Kidney glomerular epithelial cell (primary cell): Measurements from ENCODE around the gene RPRD1A.
"Not testable (repeated sequence)": the region's sequence is repeated elsewhere in the genome, so short reads cannot be mapped to it uniquely, and the experiment has no call there.

Source experiments
- DNase-seq: peaks from one replicate; lab custom pipeline; 2025; lab: John Stamatoyannopoulos, UW

Gene RPRD1A

DNA sequence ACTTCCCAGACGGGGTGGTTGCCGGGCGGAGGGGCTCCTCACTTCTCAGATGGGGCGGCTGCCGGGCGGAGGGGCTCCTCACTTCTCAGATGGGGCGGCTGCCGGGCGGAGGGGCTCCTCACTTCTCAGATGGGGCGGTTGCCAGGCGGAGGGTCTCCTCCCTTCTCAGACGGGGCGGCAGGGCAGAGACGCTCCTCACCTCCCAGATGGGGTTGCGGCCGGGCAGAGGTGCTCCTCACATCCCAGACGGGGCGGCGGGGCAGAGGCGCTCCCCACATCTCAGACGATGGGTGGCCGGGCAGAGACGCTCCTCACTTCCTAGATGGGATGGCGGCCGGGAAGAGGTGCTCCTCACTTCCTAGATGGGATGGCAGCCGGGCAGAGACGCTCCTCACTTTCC lies 10.4 kb upstream of the RPRD1A start:
- not testable (repeated sequence) for DNase-seq

DNA sequence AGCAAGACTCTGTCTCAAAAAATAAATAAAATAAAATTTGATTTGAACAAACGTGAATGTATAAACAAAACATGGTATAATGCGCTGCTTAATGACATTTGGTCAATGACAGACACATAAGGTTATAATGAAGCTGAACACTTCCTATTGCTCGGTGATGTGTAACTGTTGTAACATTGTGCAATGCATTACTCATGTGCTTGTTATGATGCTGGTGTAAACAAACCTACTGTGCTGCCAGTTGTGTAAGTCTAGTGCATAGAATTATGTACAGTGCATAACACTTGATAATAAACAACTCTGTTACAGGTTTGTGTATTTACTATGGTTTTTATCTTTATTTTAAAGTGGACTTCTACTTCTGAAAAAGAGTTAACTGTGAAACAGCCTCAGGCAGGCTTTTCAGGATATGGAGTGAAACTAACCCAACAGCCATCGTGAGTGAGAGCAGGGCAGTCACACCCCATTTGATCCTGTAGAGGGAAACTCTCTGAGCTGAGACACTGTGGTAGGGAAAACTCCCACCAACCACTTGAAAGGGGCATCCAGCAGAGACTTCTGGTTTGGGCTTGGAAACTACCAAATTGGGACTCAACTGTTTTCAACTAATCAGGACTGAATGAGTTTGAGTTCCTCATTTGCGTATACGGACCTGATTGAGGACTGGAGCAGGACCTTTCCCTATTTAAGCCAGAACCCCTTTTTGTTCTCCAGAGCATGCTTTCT lies 8.7 kb upstream of the RPRD1A start:
- DNase-seq = no peak

DNA sequence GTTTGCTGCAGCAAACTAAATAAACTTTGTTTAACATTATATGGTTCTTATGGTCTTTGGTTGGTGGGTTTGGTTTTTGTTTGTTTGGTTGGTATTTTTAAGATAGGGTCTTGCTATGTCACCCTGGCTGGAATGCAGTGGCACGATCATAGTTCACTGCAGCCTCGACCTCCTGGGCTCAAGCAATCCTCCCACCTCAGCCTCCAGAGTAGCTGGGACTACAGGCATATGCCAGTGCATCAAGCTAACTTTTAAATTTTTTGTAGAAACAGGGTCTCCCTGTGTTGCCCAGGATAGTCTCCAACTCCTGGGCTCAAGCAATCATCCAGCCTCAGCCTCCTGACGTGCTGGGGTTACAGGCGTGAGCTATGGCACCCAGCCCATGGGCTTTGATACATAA lies 7.1 kb upstream of the RPRD1A start:
- no peak for DNase-seq

DNA sequence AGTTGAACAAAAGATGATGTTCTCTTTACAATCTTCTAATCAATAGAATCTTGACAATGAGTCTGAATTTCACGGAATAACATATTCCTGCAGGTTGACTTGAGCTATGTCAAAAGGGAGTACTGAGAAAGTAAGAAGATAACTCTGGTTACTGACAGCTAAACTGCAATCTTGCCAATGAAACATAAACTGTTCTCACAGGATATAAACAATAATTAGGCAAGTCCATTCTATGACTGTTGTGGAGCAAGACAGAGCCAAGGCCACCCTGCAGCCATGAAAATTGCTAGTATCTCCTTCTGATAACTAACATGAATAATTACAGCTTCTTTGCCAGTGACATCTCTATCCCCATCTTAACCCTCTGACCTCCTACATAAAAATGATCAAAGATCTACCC lies 6.3 kb upstream of the RPRD1A start:
- DNase-seq = no peak

DNA sequence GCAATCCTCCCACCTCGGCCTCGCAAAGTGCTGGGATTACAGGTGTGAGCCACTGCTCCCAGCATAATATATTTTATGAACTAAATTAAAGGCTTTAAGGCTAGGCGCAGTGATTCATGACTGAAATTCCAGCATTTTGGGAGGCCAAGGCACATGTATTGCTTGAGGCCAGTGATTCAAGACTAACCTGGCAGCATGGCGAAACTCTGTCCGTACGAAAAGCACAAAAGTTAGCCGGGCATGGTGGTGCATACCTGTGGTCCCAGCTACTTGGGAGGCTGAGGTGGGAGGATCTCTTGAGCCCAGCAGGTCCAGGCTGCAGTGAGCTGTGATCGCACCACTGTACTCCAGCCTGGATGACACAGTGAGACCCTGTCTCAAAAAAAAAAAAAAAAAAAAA lies 5.0 kb upstream of the RPRD1A start:
- not testable (repeated sequence) for DNase-seq

DNA sequence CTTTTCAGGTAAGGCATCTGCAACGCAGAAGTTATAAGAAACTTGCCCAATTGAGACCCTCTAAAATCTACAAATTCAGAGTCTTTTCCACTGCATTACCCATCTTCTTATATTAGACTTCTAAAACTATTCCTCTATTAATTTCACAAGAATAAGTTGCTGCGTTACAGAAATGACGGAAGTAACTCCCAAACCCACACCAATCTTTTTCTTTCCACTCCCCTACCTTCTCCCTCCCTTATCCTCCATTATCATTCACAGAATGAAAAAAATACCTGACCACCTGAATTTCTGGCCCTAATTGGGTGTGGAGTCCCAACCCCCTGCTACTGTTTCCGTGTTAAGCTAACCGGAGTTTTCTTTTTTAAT lies 689 bp downstream of the RPRD1A start:
- no peak for DNase-seq

DNA sequence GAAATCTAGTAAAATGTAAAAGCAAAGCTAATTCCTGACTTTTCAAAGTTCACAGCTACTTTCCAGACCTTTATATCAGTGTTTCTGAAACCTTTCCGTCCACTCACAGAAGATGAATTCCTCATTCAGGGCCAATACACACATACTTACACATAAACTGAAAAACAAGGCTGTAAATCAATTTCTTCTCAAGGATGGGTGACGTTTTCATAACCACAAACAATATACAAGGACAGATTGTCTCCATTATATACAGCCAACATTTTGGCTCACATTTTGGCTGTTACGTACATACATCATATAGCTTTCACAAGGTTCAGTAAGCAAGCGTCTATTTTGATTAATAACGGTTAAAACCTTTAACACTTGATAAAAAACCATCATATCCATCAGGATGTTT lies 1.4 kb downstream of the RPRD1A start:
- no peak for DNase-seq

DNA sequence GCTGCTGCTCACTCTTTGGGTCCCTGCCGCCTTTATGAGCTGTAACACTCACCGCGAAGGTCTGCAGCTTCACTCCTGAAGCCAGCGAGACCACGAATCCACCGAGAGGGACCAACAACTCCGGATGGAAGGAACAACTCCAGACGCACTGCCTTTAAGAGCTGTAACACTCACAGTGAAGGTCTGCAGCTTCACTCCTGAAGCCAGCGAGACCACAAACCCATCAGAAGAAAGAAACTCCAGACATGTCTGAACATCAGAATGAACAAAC lies 2.6 kb downstream of the RPRD1A start:
- not testable (repeated sequence) for DNase-seq

DNA sequence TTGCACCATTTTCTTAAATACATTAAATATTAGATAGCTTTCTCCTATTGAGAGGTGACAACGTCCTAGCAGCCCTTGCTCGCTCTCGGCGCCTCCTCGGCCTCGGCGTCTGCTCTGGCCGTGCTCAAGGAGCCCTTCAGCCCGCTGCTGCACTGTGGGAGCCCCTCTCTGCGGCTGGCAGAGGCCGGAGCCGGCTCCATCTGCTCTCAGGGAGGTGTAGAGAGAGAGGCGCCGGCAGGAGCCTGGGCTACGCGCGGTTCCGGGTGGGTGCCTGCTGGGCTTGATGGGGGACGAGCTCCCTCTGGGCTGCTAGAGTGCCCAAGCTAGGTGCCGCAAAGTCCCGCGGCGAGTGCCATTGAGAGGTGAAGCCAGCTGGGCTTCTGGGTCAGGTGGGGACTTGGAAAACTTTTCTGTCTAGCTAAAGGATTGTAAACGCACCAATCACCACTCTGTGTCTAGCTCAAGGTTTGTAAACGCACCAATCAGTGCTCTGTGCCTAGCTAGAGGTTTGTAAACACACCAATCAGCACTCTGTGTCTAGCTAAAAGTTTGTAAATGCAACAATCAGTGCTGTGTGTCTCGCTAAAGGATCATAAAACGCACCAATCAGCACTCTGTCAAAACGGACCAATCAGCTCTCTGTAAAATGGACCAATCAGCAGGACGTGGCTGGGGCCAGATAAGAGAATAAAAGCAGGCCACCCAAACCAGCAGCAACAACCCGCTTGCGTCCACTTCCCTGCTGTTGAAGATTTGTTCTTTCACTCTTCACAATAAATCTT lies 3.1 kb downstream of the RPRD1A start:
- DNase-seq = no peak

DNA sequence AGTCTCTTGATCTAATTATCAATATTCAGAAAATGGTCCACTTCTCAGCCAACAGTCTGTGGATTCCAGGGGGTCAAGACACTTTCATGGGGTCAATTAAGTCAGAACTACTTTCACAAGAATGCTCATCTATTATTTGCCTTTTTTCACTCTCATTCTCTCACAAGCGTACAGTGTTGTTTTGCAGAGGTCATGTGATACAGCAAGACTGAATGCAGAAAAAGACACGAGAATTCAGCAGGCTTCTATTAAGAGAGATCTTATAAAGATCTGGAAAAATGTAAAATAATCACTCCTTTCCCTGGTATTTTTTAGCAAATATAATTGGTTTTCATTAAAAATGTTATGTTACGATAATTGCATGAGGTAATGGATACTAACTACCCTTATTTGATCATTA lies 8.7 kb downstream of the RPRD1A start:
- DNase-seq = no peak

DNA sequence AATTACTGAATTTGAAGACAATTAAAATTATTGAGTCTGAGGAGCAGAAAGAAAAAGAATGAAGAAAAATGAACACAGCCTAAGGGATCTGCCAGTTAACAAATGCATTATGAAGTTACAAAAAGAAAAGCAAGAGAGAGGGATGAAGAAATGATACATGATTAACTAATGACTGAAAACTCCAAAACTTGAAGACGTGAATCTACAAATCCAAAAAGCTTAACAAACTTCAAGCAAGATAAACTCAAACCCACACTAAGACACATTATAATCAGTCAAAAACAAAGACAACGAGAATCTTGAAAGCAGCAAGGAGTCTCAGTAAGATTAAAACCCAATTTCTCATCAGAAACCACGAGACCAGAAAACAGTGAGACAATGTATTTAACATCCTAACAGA lies 15.6 kb downstream of the RPRD1A start:
- DNase-seq = no peak

DNA sequence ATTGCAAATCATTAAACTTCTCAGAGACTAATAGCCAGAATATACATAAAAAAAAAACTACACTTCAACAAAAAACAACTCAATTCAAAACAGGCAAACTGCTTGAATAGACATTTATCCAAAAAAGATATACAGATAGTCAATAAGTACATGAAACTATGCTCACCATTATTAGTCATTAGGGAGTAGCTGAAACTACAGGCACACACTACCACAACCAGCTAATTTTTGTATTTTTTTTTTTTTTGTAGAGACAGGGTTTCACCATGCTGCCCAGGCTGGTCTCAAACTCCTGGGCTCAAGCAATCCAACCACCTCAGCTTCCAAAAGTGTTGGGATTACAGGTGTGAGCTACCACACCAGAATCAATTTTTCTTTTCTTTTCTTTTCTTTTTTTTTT lies 16.9 kb downstream of the RPRD1A start:
- DNase-seq = no peak

DNA sequence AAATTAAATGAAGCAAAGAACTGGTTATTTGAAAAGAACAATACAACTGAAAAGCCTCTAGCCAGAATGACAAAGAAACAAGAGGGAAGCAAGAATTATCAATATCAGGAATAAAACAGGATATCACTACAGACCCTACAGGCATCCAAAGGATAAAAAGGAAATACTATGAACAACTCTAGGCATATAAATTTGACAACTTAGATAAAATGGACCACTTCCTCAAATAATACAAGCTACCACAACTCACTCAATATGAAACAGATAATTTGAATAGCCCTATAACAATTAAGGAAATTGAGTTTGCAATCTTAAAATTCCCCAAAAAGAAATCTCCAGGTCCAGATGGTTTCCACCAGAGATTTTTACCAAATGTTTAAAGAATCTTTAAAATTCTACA lies 19.8 kb downstream of the RPRD1A start:
- no peak for DNase-seq

DNA sequence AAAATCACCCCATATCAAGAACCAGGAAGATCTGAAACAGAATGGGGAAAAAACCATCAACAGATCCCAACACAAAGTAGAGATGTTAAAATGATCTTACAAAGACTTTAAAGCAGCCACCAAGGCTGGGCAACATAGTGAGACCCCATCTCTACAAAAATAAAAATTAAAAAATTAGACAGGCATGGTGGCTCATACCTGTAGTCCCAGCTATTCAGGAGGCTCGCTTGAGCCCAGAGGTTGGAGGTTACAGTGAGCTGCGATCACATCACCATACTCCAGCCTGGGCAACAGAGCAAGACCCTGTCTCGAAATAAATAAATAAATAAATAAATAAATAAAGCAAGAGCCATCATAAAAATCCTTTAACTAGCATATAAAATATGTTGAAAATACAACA lies 20.5 kb downstream of the RPRD1A start:
- no peak for DNase-seq

DNA sequence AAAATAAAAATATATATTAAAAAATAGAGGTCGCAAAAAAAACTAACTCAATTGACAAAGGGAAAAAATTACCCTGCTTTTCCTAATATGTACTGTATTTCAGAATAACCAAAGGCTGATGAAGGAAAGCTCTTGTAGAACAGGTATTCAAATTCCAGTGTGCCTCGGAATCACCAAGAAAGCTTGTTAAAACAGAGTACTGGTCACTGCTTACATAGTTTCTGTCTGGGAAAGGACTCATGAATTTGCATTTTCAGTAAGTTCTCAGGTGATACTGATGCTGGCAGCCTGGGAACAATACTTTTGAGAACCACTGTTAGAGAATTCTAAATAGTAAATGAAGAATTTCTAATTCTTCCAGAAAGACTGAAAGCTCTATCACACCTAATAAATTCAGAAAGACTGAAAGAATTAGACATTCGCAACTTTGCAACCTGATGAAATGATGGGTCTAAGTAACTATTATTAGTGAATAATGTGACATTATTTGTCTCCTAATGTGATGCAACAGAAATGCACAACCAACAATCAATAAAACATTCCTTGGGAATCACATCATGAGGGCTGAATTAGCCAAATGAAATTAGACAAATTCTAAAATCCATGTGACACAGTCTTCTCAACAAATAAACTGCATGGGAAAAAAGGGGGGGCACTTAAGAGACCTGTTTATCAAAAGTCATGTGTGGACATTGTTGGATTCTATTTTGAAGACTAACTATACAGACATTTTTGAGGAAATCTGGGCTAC lies 21.9 kb downstream of the RPRD1A start:
- no peak for DNase-seq

DNA sequence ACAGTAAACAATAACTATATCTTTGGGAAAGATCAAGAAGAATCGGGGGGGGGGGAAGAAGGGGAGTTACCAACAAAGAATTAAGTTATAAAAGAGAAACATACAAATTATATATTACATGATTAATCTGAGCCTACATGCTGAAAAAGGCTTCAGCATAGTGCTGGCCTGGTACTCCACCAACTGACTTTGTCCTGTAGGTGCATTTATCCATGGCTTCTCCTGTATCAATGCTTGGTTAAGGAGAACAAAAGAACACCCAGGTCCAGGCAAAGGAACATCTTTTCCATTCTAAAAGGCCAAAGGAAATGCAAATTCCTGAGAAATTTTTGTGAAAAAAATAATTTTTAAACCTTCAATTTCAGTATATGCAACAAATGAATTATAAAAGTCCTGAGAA lies 24.2 kb downstream of the RPRD1A start:
- no peak for DNase-seq

DNA sequence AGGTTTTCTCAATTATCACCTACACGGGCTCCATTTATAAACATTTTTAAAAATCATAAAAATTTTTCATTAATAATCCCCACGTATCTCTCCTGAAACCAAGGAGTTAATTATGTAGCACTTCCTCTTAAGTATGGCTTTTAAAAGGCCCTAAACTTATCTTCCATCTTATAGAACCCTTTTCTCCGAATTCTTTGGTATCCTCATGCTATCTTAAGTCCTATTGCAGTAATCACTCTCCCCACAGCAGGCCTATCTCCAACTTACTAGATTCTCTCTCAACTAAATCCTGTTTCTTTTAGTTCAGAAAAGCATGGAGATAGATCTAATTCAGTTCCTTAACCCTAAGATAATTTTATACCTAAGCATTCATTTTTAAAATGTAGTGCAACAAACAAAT lies 26.2 kb downstream of the RPRD1A start:
- DNase-seq = no peak

DNA sequence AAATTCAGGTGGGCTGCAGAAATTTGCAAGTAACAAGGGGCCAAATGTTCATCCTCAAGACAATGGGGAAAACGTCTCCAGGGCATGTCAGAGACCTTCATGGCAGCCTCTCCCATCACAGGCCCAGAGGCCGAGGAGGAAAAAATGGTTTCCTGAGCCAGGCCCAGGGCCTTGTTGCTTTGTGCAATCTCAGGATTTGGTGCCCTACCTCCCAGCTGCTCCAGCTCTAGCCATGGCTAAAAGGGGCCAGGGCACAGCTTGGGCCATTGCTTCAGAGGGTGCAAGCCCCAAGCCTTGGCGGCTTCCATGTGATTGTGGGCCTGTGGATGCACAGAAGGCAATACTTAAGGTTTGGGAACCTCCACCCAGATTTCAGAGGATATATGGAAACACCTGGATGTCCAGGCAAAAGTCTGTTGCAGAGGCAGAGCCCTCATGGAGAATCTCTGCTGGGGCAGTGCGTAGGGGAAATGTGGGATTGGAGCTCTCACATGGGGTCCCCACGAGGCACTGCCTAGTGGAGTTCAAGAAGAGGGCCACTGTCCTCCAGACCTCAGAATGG lies 29.2 kb downstream of the RPRD1A start:
- DNase-seq = no peak

DNA sequence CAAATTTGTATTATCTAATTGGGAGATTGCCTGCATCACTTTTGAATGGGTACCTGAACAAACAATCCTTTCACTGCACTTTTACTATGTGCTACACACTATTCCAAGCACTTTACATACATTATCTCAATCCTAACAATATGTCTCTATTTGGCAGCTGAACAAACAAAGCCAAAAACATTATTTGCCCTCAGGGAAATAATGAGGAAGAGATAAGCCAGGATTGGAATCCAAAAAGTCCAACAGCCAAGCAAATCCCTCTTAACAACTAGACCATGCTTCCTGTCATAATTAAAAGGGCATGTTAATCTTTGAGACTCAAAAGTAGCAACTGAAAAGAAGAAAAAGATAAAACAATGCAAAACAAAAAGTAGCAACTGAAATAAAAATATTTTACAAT lies 32.1 kb downstream of the RPRD1A start:
- DNase-seq = no peak

DNA sequence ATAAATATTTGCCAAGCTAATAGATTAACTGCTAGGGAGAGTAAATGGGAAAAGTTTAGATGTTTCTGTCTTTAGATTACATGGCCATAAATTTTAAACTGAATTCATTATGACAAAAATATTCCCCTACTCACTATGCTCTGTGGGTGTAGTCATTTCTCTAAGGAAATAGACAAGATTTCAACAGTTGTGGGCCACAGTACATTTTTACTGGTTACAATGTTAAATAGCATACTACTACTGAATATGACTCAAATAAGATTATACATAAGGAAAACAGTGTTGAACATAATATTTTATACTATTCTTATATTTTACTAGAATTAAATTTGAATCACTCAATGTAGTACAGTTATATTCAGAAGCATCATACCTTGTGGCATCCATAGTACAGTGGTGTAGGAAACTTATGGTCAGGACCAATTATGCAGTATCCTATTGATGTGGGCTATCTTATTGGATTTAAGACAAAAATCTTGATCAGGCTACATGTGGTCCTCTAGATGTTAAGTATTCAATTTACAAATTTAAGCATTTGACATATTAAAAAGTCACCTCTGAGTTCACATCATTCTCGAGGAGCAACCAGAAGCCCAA lies 33.0 kb downstream of the RPRD1A start:
- no peak for DNase-seq

DNA sequence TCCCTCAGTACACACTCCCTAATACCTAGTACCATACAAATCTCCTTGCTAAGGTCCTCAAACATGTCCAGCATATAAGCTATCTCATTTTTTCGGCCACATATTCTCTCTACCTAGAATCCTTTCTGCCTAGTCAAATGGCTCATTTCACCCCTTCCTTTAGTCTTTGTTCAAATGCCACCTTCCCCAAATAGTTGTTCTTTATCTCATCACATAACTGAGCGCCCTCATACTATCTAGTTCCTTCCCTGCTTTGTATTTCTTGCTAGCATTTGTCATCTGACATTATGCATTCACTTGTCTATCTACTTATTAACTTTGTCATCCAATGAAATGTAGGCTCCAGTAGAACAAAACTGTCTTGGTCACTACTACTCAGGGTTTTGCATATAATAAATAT lies 35.5 kb downstream of the RPRD1A start:
- DNase-seq = no peak

DNA sequence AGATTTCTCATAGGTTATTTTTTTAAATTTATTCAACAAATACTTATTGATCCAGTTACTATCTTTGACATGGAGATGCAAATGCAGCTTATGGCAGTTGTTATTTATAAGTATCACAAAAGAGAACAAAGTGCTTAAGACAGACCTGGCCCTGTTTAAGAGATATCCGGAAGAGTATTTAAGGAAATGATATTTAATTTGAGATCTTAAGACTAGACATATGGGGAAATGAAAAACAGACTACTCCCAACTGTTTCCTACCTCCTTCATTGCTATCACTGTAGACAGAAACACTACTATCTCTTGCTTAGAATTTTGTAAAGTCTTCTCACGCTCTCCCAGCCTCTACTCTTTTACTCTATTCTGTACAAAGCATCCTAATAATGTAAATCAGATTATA lies 36.0 kb downstream of the RPRD1A start:
- DNase-seq = no peak

DNA sequence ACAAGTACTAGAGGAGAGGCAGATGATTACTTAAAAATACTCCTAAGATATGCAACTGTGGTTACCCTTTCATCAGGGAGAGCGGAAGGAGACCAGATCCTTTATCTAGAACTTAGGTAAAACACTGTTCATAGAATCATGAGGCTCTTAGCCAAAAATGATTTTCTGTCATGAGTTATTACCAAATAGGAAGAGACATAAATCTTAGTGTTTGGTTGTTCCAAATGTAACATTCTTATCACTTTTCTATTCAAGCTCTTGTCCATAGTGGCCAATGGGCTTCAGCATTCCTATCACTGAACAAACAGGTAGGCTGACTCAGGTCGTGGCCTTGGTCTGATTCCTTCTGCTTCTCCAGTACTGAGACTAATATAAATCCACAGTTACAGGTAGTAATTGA lies 38.5 kb downstream of the RPRD1A start:
- DNase-seq = no peak
